K562 (cell line): ENCODE results near the gene HYAL1. TPM values are rescaled to one million over a fixed set of nuclear protein-coding genes. Genes with fewer than 3 reads are reported as not detected.

Experiments used
- ARID4B ChIP-seq: sonication (generic); formaldehyde crosslinking; IDR thresholded peaks from 2 replicates; pipeline ENCODE4 v1.8.0; 2022; ENCODE audit warnings: mild to moderate bottlenecking, missing genetic modification reagents
- CTCF ChIP-seq, 3 experiments: IDR thresholded peaks in 2 of 3; conservative IDR thresholded peaks in 1 of 3; 2 replicates each; pipeline ENCODE4 v1.5.1; 2011 to 2012; ENCODE audit warnings: low read length in 3 of 3, mild to moderate bottlenecking in 3 of 3, control low read depth in 2 of 3, improper control_type of control experiment in 1 of 3, inconsistent platforms in 1 of 3, low read depth in 1 of 3, mixed read lengths in 1 of 3, moderate library complexity in 1 of 3; ENCODE audit not compliant: insufficient read depth in 2 of 3
- MITF ChIP-seq: IDR thresholded peaks from 2 replicates; pipeline ENCODE4 v1.6.1; 2014; ENCODE audit warnings: antibody characterized with exemption
- NR2C2 ChIP-seq, 2 experiments: fragments of 200-800 bp in 1 of 2; sonication (Bioruptor generic) in 1 of 2; sonication (generic) in 1 of 2; formaldehyde crosslinking in 1 of 2; IDR thresholded peaks; 2 replicates each; pipeline versions ENCODE4 v1.6.1 to v1.8.0; 2016 to 2022; ENCODE audit warnings: mild to moderate bottlenecking in 1 of 2, missing compliant biosample characterization in 1 of 2, missing genetic modification characterization in 1 of 2, missing genetic modification reagents in 1 of 2
- OTX1 ChIP-seq: fragments of 450-650 bp; formaldehyde crosslinking; IDR thresholded peaks from 2 replicates; pipeline ENCODE4 v1.4.0; 2022; ENCODE audit warnings: mild to moderate bottlenecking
- PKNOX1 ChIP-seq: fragments of 450-650 bp; IDR thresholded peaks from 2 replicates; pipeline ENCODE4 v1.6.1; 2016
- SIX5 ChIP-seq, 2 experiments: IDR thresholded peaks; 2 replicates each; pipeline ENCODE4 v1.6.1; 2011; ENCODE audit warnings: low read length in 2 of 2, borderline replicate concordance in 1 of 2, low read depth in 1 of 2, mild to moderate bottlenecking in 1 of 2, moderate library complexity in 1 of 2; ENCODE audit not compliant: insufficient read depth in 1 of 2
- SMARCB1 ChIP-seq: IDR thresholded peaks from 2 replicates; pipeline ENCODE4 v1.6.1; 2011; ENCODE audit warnings: improper control_type of control experiment, low read depth; ENCODE audit not compliant: insufficient read length
- SUPT5H ChIP-seq: fragments of 450-650 bp; IDR thresholded peaks from 2 replicates; pipeline ENCODE4 v1.6.1; 2016
- TFAP4 ChIP-seq: sonication (generic); formaldehyde crosslinking; IDR thresholded peaks from 2 replicates; pipeline ENCODE4 v1.8.0; 2022; ENCODE audit warnings: missing genetic modification reagents, mild to moderate bottlenecking, moderate library complexity, borderline replicate concordance
- USF2 ChIP-seq: sonication (generic); formaldehyde crosslinking; IDR thresholded peaks from 2 replicates; pipeline ENCODE4 v1.5.0; 2020; ENCODE audit warnings: missing genetic modification reagents
- XRCC5 ChIP-seq: fragments of 200-400 bp; formaldehyde crosslinking; IDR thresholded peaks from 2 replicates; pipeline ENCODE4 v1.6.1; 2017; ENCODE audit warnings: low read depth, mild to moderate bottlenecking, low read length
- ZNF445 ChIP-seq: fragments of 250-450 bp; sonication (Bioruptor Pico); IDR thresholded peaks from 2 replicates; pipeline ENCODE4 v1.4.0; 2020; ENCODE audit warnings: low read depth, mild to moderate bottlenecking, moderate library complexity
- ZNF551 ChIP-seq: fragments of 250-450 bp; sonication (Bioruptor Pico); IDR thresholded peaks from 2 replicates; pipeline ENCODE4 v1.5.0; 2021; ENCODE audit warnings: mild to moderate bottlenecking, moderate library complexity
- ZNF699 ChIP-seq: fragments of 250-450 bp; sonication (Bioruptor Pico); IDR thresholded peaks from 2 replicates; pipeline ENCODE4 v1.8.0; 2021; ENCODE audit warnings: mild to moderate bottlenecking, moderate library complexity; ENCODE audit not compliant: insufficient replicate concordance
- polyA plus RNA-seq, 8 experiments: library from polyadenylated mRNA; depleted of rRNA in 4 of 8; stranded (reverse) in 5 of 8; unstranded in 3 of 8; fragments of >200 nt; fragmentation: Nextera tagmentation in 2 of 8; fragmentation: Illumina TruSeq in 1 of 8; extraction: Ambion mirVana in 2 of 8; extraction: Trizol in 1 of 8; gene quantifications; 2 replicates each; pipeline versions ENCODE4 v1.2.1 to v1.2.3, GENCODE V29; 2011 to 2014; ENCODE audit warnings: inconsistent platforms in 1 of 8, missing spikeins in 1 of 8
- total RNA-seq, 7 experiments: library from RNA; depleted of rRNA in 6 of 7; stranded (reverse); fragments of >200 nt in 6 of 7; fragmentation: Illumina TruSeq in 2 of 7; extraction: Trizol in 2 of 7; gene quantifications; 2 replicates each; pipeline versions ENCODE4 v1.2.1 to v1.2.3, GENCODE V29; 2011 to 2021; ENCODE audit warnings: low replicate concordance in 1 of 7

Gene HYAL1
- total and polyA plus RNA-seq, 9 of the 15 experiments (the other 6 are each of a cell fraction or from before 2014, with no cell fraction given): 1.4 to 8.5 (median 4.7) TPM

- TF ChIP-seq CTCF (IDR thresholded peaks at IDR 0.05 in 2 of 3, conservative IDR thresholded peaks at IDR 0.05 in 1 of 3; ENCODE audit: insufficient read depth in 2 of 3, low read depth in 1 of 3, low read length in 3 of 3): peak in 2 of 3 experiments; percentile 39; a peak in 3 of 6 replicates
- TF ChIP-seq XRCC5: no peak
- no peak for TF ChIP-seq ARID4B (CRISPR knock-in tag)
- TF ChIP-seq ZNF445 (CRISPR knock-in tag): no peak
- no peak for TF ChIP-seq USF2 (CRISPR knock-in tag)
- TF ChIP-seq TFAP4: peak; percentile 33; the same call in 1 of the 2 replicates
- peak; percentile 21; the same call in 1 of the 2 replicates for TF ChIP-seq PKNOX1
- TF ChIP-seq ZNF699 (CRISPR knock-in tag): no peak
- no peak for TF ChIP-seq MITF
- TF ChIP-seq NR2C2 (CRISPR knock-in tag; IDR thresholded peaks at IDR 0.05): no peak
- TF ChIP-seq NR2C2 (tag; IDR thresholded peaks at IDR 0.05): peak; percentile 23; the same call in 1 of the 2 replicates
- TF ChIP-seq SMARCB1: no peak
- no peak for TF ChIP-seq ZNF551 (CRISPR knock-in tag)
- TF ChIP-seq SUPT5H: peak; percentile 84
- TF ChIP-seq OTX1 (CRISPR knock-in tag): no peak
- no peak for TF ChIP-seq SIX5 (IDR thresholded peaks at IDR 0.05; ENCODE audit: borderline replicate concordance in 1 of 2, insufficient read depth in 1 of 2, low read depth in 1 of 2, low read length in 2 of 2)
Measured at GRCh38 chr3:50303013-50303815, at the start of gene HYAL1 (continued).
